Right lobe of liver (tissue), 6 donors: ENCODE results near the gene TSPAN9. TPM values are rescaled to one million over a fixed set of nuclear protein-coding genes. Genes with fewer than 3 reads are reported as not detected.

ENCODE experiments used
- ATAC-seq, 4 donors: fragments of 200-7000 bp; cut with Tn5 transposase; one replicate each; pipeline ENCODE4 v1.9.1; 2020; ENCODE audit warnings: mild to moderate bottlenecking in 4 of 4, moderate library complexity in 4 of 4
- DNase-seq, 3 donors: peaks; one replicate each; pipeline ENCODE4 v3.0.0-alpha.2; 2020
- H3K27ac ChIP-seq, 3 donors: fragments of 200-600 bp; one replicate each; pipeline ENCODE4 v1.8.0; 2022
- H3K27me3 ChIP-seq, 2 donors: fragments of 200-600 bp; one replicate each; pipeline ENCODE4 v1.8.0; 2022
- H3K36me3 ChIP-seq, 4 donors: fragments of 200-600 bp; sonication (generic) in 1 of 4; one replicate each; pipeline versions ENCODE4 v1.5.1 to v1.8.0; 2017 to 2022; ENCODE audit warnings: control low read depth in 1 of 4
- H3K4me1 ChIP-seq, 4 donors: fragments of 200-600 bp; sonication (generic) in 1 of 4; one replicate each; pipeline versions ENCODE4 v1.5.1 to v1.8.0; 2017 to 2022; ENCODE audit warnings: control low read depth in 1 of 4
- H3K4me3 ChIP-seq, 3 donors: fragments of 200-600 bp; one replicate each; pipeline ENCODE4 v1.8.0; 2022
- H3K9me3 ChIP-seq, 4 donors: fragments of 200-600 bp; sonication (generic) in 1 of 4; one replicate each; pipeline versions ENCODE4 v1.5.1 to v1.8.0; 2017 to 2022; ENCODE audit warnings: control low read depth in 1 of 4
- CTCF ChIP-seq, 4 donors: fragments of 200-600 bp in 3 of 4; fragments of 450-650 bp in 1 of 4; IDR thresholded peaks; one replicate each; pipeline versions ENCODE4 v1.5.1 to v1.8.0; 2016 to 2022; ENCODE audit warnings: antibody characterized with exemption in 4 of 4, mild to moderate bottlenecking in 2 of 4
- POLR2A ChIP-seq: fragments of 450-650 bp; IDR thresholded peaks from one replicate; pipeline ENCODE4 v1.6.1; 2017; ENCODE audit warnings: antibody characterized with exemption, mild to moderate bottlenecking
- WGBS: methylation state at CpG from one replicate; pipeline ENCODE4 v1.1.6; 2018; ENCODE audit warnings: low coverage, low lambda C conversion rate; ENCODE audit not compliant: insufficient coverage; ENCODE audit errors: missing lambda C conversion rate; 5-methylcytosine and 5-hydroxymethylcytosine counted together
- intact Hi-C, 2 donors: fragments of 100-400 bp; cut with DNase I; formaldehyde crosslinking; loops; one replicate each; pipeline versions ENCODE4 v1.11.2 to v1.14.1; 2022
- total RNA-seq, 6 experiments: library from RNA; depleted of rRNA in 2 of 6; stranded (reverse); fragments of >200 nt in 2 of 6; fragmentation: NEBNext Ultra II Directional in 3 of 6; extraction: Animal tissue kit (Norgen Biotek cat#: 25700) in 3 of 6; gene quantifications; one replicate each; pipeline versions ENCODE4 v1.1.0 to v1.2.4, GENCODE V29; 2016 to 2023
- donor health status: DM: no; HTN: yes; CAD: no.
- donor health status: DM: no; HTN: no; CAD: no.
- donor health status: DM: no; HTN: no; CAD: no.
- donor health status: DM: no; HTN: yes; CAD: no.
- donor health status: DM: no; HTN: yes; CAD: no.

Gene TSPAN9
- total RNA-seq, 6 experiments from 2014 or later = 23.7 to 53.2 (median 39.8) TPM

GRCh38 chr12:3145033-3145432, 67.9 kb downstream of the TSPAN9 start:
- Histone ChIP-seq H3K4me3 (no peak overlapping the region), H3K27ac (no peak overlapping the region), H3K4me1 (peaks cover 0 to 14% (median 0%) of the 10 kb centered on the region in 4 donors), H3K9me3 (no peaks in the 10 kb centered on the region), H3K36me3 (no peaks in the 10 kb centered on the region), H3K27me3 (no peaks in the 10 kb centered on the region)
- ATAC-seq (peak; percentile 63 to 96 (median 81)), DNase-seq (peak in 2 of 3 donors; percentile 82 to 90)
- TF ChIP-seq CTCF (IDR thresholded peaks at IDR 0.05) = peak in 1 of 4 donors; percentile 30
- TF ChIP-seq POLR2A = no peak
- intact Hi-C loops = loop anchor here in 1 of 2 donors (10.0 kb wide), 1 partner anchor 50 kb away; no protein-coding TSS in a partner anchor
- 54% methylated on average over 13 of the region's 13 CpGs for WGBS

- intact Hi-C loops = loop anchor here in 1 of 2 donors (10.0 kb wide), 1 partner anchor 49 kb away; no protein-coding TSS in a partner anchor
- H3K27ac ChIP-seq = no peak overlapping the region
- no peaks in the 10 kb centered on the region for H3K9me3 ChIP-seq
- no peaks in the 10 kb centered on the region for H3K36me3 ChIP-seq
- 71% methylated on average over 2 of the region's 22 CpGs for WGBS
- peaks cover 0 to 14% (median 0%) of the 10 kb centered on the region in 4 donors for H3K4me1 ChIP-seq
- no peak overlapping the region for H3K4me3 ChIP-seq
- TF ChIP-seq CTCF (IDR thresholded peaks at IDR 0.05) (no peak), POLR2A (no peak)
- H3K27me3 ChIP-seq = no peaks in the 10 kb centered on the region
- no peak for DNase-seq
- no peak for ATAC-seq
These were observed 68.5 kb downstream of the TSPAN9 start for GRCh38 chr12:3145546-3146310.

- ATAC-seq (no peak), DNase-seq (no peak)
- H3K27me3 ChIP-seq = no peaks in the 10 kb centered on the region
- TF ChIP-seq CTCF (IDR thresholded peaks at IDR 0.05) (no peak), POLR2A (no peak)
- peaks cover 0 to 14% (median 1%) of the 10 kb centered on the region in 4 donors for H3K4me1 ChIP-seq
- H3K27ac ChIP-seq = no peak overlapping the region
- no peaks in the 10 kb centered on the region for H3K9me3 ChIP-seq
- intact Hi-C loops = loop anchor here in 1 of 2 donors (10.0 kb wide), 1 partner anchor 48 kb away; no protein-coding TSS in a partner anchor
- peaks cover 0 to 4% (median 0%) of the 10 kb centered on the region in 4 donors for H3K36me3 ChIP-seq
- WGBS = 92% methylated on average over 3 of the region's 15 CpGs
- H3K4me3 ChIP-seq = no peak overlapping the region
These were observed 70.1 kb downstream of the TSPAN9 start for GRCh38 chr12:3147260-3147659.

GRCh38 chr12:3148366-3149000, 71.3 kb downstream of the TSPAN9 start:
- peaks cover 0 to 14% (median 1%) of the 10 kb centered on the region in 4 donors for H3K4me1 ChIP-seq
- intact Hi-C loops = loop anchor here in 1 of 2 donors (10.0 kb wide), 1 partner anchor 46 kb away; no protein-coding TSS in a partner anchor
- 75% methylated on average over 4 of the region's 16 CpGs for WGBS

More at GRCh38 chr12:3148366-3149000, 71.3 kb downstream of the TSPAN9 start:
- peak in 1 of 4 donors; percentile 8 for ATAC-seq
- H3K27me3 ChIP-seq = no peaks in the 10 kb centered on the region
- H3K36me3 ChIP-seq = peaks cover 0 to 4% (median 0%) of the 10 kb centered on the region in 4 donors
- no peak for TF ChIP-seq CTCF (IDR thresholded peaks at IDR 0.05)
- no peak for TF ChIP-seq POLR2A
- no peak overlapping the region for H3K4me3 ChIP-seq
- no peaks in the 10 kb centered on the region for H3K9me3 ChIP-seq
- no peak for DNase-seq
- H3K27ac ChIP-seq = no peak overlapping the region
